Tibial nerve (tissue), 4 donors: ENCODE measurements around the gene PRSS36. TPM values are rescaled to one million over a fixed set of nuclear protein-coding genes. Genes with fewer than 3 reads are reported as not detected.

Experiments
- DNase-seq, 2 donors: peaks; one replicate each; pipeline ENCODE4 v3.0.0-alpha.2; 2019; ENCODE audit warnings: low spot score in 2 of 2
- H3K27ac ChIP-seq, 4 donors: fragments of 200-600 bp; sonication (generic) in 3 of 4; one replicate each; pipeline ENCODE4 v1.5.1; 2017 to 2019; ENCODE audit warnings: mild to moderate bottlenecking in 1 of 4
- H3K27me3 ChIP-seq, 2 donors: fragments of 200-600 bp; sonication (generic) in 1 of 2; one replicate each; pipeline versions ENCODE4 v1.5.1 to v1.6.0; 2017 to 2019
- H3K36me3 ChIP-seq, 3 donors: fragments of 200-600 bp; sonication (generic); one replicate each; pipeline ENCODE4 v1.5.1; 2018 to 2019
- H3K4me1 ChIP-seq, 4 donors: fragments of 200-600 bp; sonication (generic) in 3 of 4; one replicate each; pipeline ENCODE4 v1.5.1; 2017 to 2019
- H3K4me3 ChIP-seq, 4 donors: fragments of 200-600 bp; sonication (generic) in 3 of 4; one replicate each; pipeline ENCODE4 v1.5.1; 2017 to 2019; ENCODE audit warnings: mild to moderate bottlenecking in 1 of 4, moderate library complexity in 1 of 4
- H3K9me3 ChIP-seq, 4 donors: fragments of 200-600 bp; sonication (generic) in 3 of 4; one replicate each; pipeline ENCODE4 v1.5.1; 2017 to 2019
- CTCF ChIP-seq, 5 experiments: fragments of 200-600 bp in 3 of 5; fragments of 450-650 bp in 2 of 5; sonication (generic) in 3 of 5; IDR thresholded peaks; one replicate each; pipeline ENCODE4 v1.5.1; 2016 to 2019; ENCODE audit warnings: antibody characterized with exemption in 5 of 5, mild to moderate bottlenecking in 3 of 5, moderate library complexity in 2 of 5
- EP300 ChIP-seq, 2 donors: sonication (generic); formaldehyde crosslinking; IDR thresholded peaks; one replicate each; pipeline ENCODE4 v1.6.1; 2017; ENCODE audit warnings: antibody characterized with exemption in 2 of 2, mild to moderate bottlenecking in 1 of 2
- POLR2A ChIP-seq, 2 donors: fragments of 450-650 bp; IDR thresholded peaks; one replicate each; pipeline ENCODE4 v1.6.1; 2017; ENCODE audit warnings: antibody characterized with exemption in 2 of 2, mild to moderate bottlenecking in 2 of 2, moderate library complexity in 2 of 2
- WGBS, 2 donors: methylation state at CpG; one replicate each; pipeline ENCODE4 v1.1.5; 2018; 5-methylcytosine and 5-hydroxymethylcytosine counted together
- total RNA-seq, 4 donors: library from RNA; depleted of rRNA; stranded (reverse); fragments of >200 nt; gene quantifications; one replicate each; pipeline ENCODE4 v1.1.0, GENCODE V29; 2016

PRSS36 gene
- total RNA-seq, 4 donors from 2014 or later: 6.5 to 21.3 (median 10.8) TPM

GRCh38 chr16:31183432-31184428 is 33.9 kb upstream of the PRSS36 start:
- 67 to 69% methylated on average over 10 of the region's 10 CpGs for WGBS, 2 donors
- Histone ChIP-seq H3K27ac (no peak overlapping the region), H3K36me3 (peaks cover 2 to 64% (median 30%) of the 10 kb centered on the region in 3 donors), H3K27me3 (no peaks in the 10 kb centered on the region), H3K4me1 (peaks cover 0 to 74% (median 26%) of the 10 kb centered on the region in 4 donors), H3K9me3 (no peaks in the 10 kb centered on the region), H3K4me3 (no peak overlapping the region)
- no peak for DNase-seq
- TF ChIP-seq CTCF (IDR thresholded peaks at IDR 0.05): no peak
- no peak for TF ChIP-seq EP300 (IDR thresholded peaks at IDR 0.05)
- TF ChIP-seq POLR2A (IDR thresholded peaks at IDR 0.05): no peak

- Histone ChIP-seq H3K27ac (peak overlapping the region in 2 of 4 donors; percentile 12 to 98), H3K9me3 (no peaks in the 10 kb centered on the region), H3K36me3 (peaks cover 2 to 50% (median 30%) of the 10 kb centered on the region in 3 donors), H3K4me1 (peaks cover 0 to 73% (median 26%) of the 10 kb centered on the region in 4 donors), H3K27me3 (no peaks in the 10 kb centered on the region), H3K4me3 (peak overlapping the region in 2 of 4 donors; percentile 80 to 97)
- no peak for DNase-seq
- no peak for TF ChIP-seq CTCF (IDR thresholded peaks at IDR 0.05)
- no peak for TF ChIP-seq EP300 (IDR thresholded peaks at IDR 0.05)
- WGBS, 2 donors: 12 to 14% methylated on average over 7 of the region's 7 CpGs
These were observed 32.5 kb upstream of the PRSS36 start for GRCh38 chr16:31182391-31182790.

- 3 to 5% methylated on average over 31 of the region's 31 CpGs for WGBS, 2 donors
These were observed 31.4 kb upstream of the PRSS36 start for GRCh38 chr16:31181102-31181830.

GRCh38 chr16:31179747-31180459 is 30.0 kb upstream of the PRSS36 start, which contains the start of gene FUS:
FUS (plus strand) TSS chr16:31180139; CDS start chr16:31180215, 76 bp downstream.
- peak; percentile 86 to 91 for DNase-seq
- H3K27me3 ChIP-seq: no peaks in the 10 kb centered on the region
- H3K27ac ChIP-seq: peak within 1 kb of the TSS; percentile 90 to 98 (median 96)
- peaks cover 0 to 26% (median 12%) of the 10 kb centered on the region in 3 donors for H3K36me3 ChIP-seq
- TF ChIP-seq EP300 (IDR thresholded peaks at IDR 0.05): peak; percentile 82 to 100
- peak in 2 of 5 experiments; percentile 47 to 55 for TF ChIP-seq CTCF (IDR thresholded peaks at IDR 0.05)
- TF ChIP-seq POLR2A (IDR thresholded peaks at IDR 0.05): peak; percentile 95 to 96
- WGBS, 2 donors: 0 to 1% methylated on average over 39 to 65 of the region's 69 CpGs
- peaks cover 0 to 48% (median 24%) of the 10 kb centered on the region in 4 donors for H3K4me1 ChIP-seq
- no peaks in the 10 kb centered on the region for H3K9me3 ChIP-seq
- H3K4me3 ChIP-seq: peak within 1 kb of the TSS; percentile 78 to 97 (median 84)

More at GRCh38 chr16:31181102-31181830, 31.4 kb upstream of the PRSS36 start:
- Histone ChIP-seq H3K4me3 (peak overlapping the region; percentile 78 to 97 (median 84)), H3K4me1 (peaks cover 0 to 61% (median 26%) of the 10 kb centered on the region in 4 donors), H3K27me3 (no peaks in the 10 kb centered on the region), H3K9me3 (no peaks in the 10 kb centered on the region), H3K27ac (peak overlapping the region; percentile 90 to 98 (median 96)), H3K36me3 (peaks cover 2 to 39% (median 19%) of the 10 kb centered on the region in 3 donors)
- no peak for TF ChIP-seq POLR2A (IDR thresholded peaks at IDR 0.05)
- no peak for TF ChIP-seq EP300 (IDR thresholded peaks at IDR 0.05)
- no peak for TF ChIP-seq CTCF (IDR thresholded peaks at IDR 0.05)
- peak in 1 of 2 donors; percentile 28 for DNase-seq
